Measurements from ENCODE around the gene PPP1R13B.

DNA sequence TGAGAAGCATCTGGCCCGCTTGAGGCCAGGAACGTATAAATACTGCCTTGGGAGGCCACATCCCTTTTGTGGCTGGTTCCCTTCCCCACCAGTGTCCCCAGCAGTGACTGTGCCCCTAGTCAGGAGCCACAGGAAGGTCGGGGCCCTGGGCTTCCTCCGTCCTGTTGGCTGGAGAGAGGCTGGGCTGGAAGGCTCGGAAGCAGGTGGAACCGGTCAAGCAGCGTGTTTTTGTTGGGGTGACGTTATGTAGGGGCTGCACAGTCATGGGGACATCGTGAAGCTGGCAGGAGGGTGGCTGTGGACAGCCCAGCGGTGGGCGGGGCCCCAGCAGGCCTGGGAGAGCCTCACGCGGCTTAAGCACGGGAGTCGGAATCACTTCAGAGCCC, 142.3 kb downstream of the PPP1R13B start:
- TF ChIP-seq GATA2 (IDR thresholded peaks at IDR 0.05; ENCODE audit: low read depth, low read length) (no peak), GATA3 (IDR thresholded peaks at IDR 0.05; ENCODE audit: low read depth, low read length) (no peak)

All from SH-SY5Y (cell line).